ENCODE data around the gene SPTB.

The SPTB gene

GRCh38 chr14:64795211-64795610 lies 84.5 kb downstream of the SPTB start:
- TF ChIP-seq CTCF (IDR thresholded peaks at IDR 0.05; ENCODE audit: borderline replicate concordance, insufficient read depth, low read depth, low read length): no peak
- no peak overlapping the region for H3K4me3 ChIP-seq (ENCODE audit: low read depth, low read length)

- TF ChIP-seq CTCF (IDR thresholded peaks at IDR 0.05; ENCODE audit: borderline replicate concordance, insufficient read depth, low read depth, low read length): no peak
- no peak overlapping the region for H3K4me3 ChIP-seq (ENCODE audit: low read depth, low read length)
These were observed 86.7 kb downstream of the SPTB start for GRCh38 chr14:64792871-64793560.

GRCh38 chr14:64792231-64792630 lies 87.5 kb downstream of the SPTB start:
- H3K4me3 ChIP-seq (ENCODE audit: low read depth, low read length): no peak overlapping the region

GRCh38 chr14:64790478-64790877 lies 89.2 kb downstream of the SPTB start:
- no peak overlapping the region for H3K4me3 ChIP-seq (ENCODE audit: low read depth, low read length)
- no peak for TF ChIP-seq CTCF (IDR thresholded peaks at IDR 0.05; ENCODE audit: borderline replicate concordance, insufficient read depth, low read depth, low read length)

More at GRCh38 chr14:64792231-64792630, 87.5 kb downstream of the SPTB start:
- TF ChIP-seq CTCF (IDR thresholded peaks at IDR 0.05; ENCODE audit: borderline replicate concordance, insufficient read depth, low read depth, low read length): no peak

GRCh38 chr14:64789696-64790095 lies 90.0 kb downstream of the SPTB start:
- no peak for TF ChIP-seq CTCF (IDR thresholded peaks at IDR 0.05; ENCODE audit: borderline replicate concordance, insufficient read depth, low read depth, low read length)
- no peak overlapping the region for H3K4me3 ChIP-seq (ENCODE audit: low read depth, low read length)

- no peak overlapping the region for H3K4me3 ChIP-seq (ENCODE audit: low read depth, low read length)
- no peak for TF ChIP-seq CTCF (IDR thresholded peaks at IDR 0.05; ENCODE audit: borderline replicate concordance, insufficient read depth, low read depth, low read length)
These were observed 91.0 kb downstream of the SPTB start for GRCh38 chr14:64788706-64789105.

- no peak for TF ChIP-seq CTCF (IDR thresholded peaks at IDR 0.05; ENCODE audit: borderline replicate concordance, insufficient read depth, low read depth, low read length)
These were observed 92.1 kb downstream of the SPTB start for GRCh38 chr14:64787619-64788018.

More at GRCh38 chr14:64787619-64788018, 92.1 kb downstream of the SPTB start:
- H3K4me3 ChIP-seq (ENCODE audit: low read depth, low read length): no peak overlapping the region

Measured in GM12875 (cell line).